Keratinocyte (primary cell): Measurements from ENCODE around the gene PARD3B. TPM values are rescaled to one million over a fixed set of nuclear protein-coding genes. Genes with fewer than 3 reads are reported as not detected.

Source experiments
- DNase-seq: peaks from one replicate; pipeline ENCODE4 v3.0.0-alpha.2; 2011; ENCODE audit warnings: low read depth, missing footprints, low spot score
- FAIRE-seq: peaks from 2 replicates; lab custom pipeline; 2011; peaks lifted over from hg19 to GRCh38; lab: Jason Lieb, UNC
- H2AFZ ChIP-seq: 2 replicates; pipeline ENCODE4 v1.6.0; 2012; ENCODE audit warnings: low read length, control low read depth, inconsistent platforms; ENCODE audit not compliant: control insufficient read depth
- H3K27ac ChIP-seq: 2 replicates; pipeline ENCODE4 v1.5.1; 2011; ENCODE audit warnings: low read length; ENCODE audit not compliant: control insufficient read depth, insufficient read depth
- H3K27me3 ChIP-seq: 3 replicates; pipeline ENCODE4 v1.6.0; 2011; ENCODE audit warnings: low read length; ENCODE audit not compliant: control insufficient read depth, insufficient read depth; ENCODE audit errors: extremely low read depth
- H3K36me3 ChIP-seq, 2 experiments: 2 replicates in 1 of 2; 3 replicates in 1 of 2; pipeline ENCODE4 v1.5.1; 2011; ENCODE audit warnings: low read length in 2 of 2, mild to moderate bottlenecking in 1 of 2; ENCODE audit not compliant: control insufficient read depth in 2 of 2, insufficient read depth in 2 of 2; ENCODE audit errors: extremely low read depth in 1 of 2
- H3K4me1 ChIP-seq: 3 replicates; pipeline ENCODE4 v1.5.1; 2011; ENCODE audit warnings: low read length; ENCODE audit not compliant: control insufficient read depth, insufficient read depth; ENCODE audit errors: extremely low read depth
- H3K4me2 ChIP-seq: 3 replicates; pipeline ENCODE4 v1.6.0; 2011; ENCODE audit warnings: low read depth, low read length; ENCODE audit not compliant: control insufficient read depth, insufficient read depth; ENCODE audit errors: extremely low read depth
- H3K4me3 ChIP-seq, 3 experiments: fragments of 200-600 bp in 1 of 3; sonication (generic) in 1 of 3; 2 replicates in 2 of 3; 3 replicates in 1 of 3; pipeline ENCODE4 v1.5.1; 2011 to 2016; ENCODE audit warnings: low read length in 3 of 3, mild to moderate bottlenecking in 3 of 3, control low read depth in 2 of 3, inconsistent platforms in 1 of 3, low read depth in 1 of 3, mixed read lengths in 1 of 3, mixed run types in 1 of 3, moderate library complexity in 1 of 3; ENCODE audit not compliant: control insufficient read depth in 2 of 3, insufficient read depth in 2 of 3; ENCODE audit errors: extremely low read depth in 1 of 3
- H3K79me2 ChIP-seq: 2 replicates; pipeline ENCODE4 v1.6.0; 2012; ENCODE audit warnings: low read length; ENCODE audit not compliant: control insufficient read depth, insufficient read depth
- H3K9ac ChIP-seq: 3 replicates; pipeline ENCODE4 v1.6.0; 2011; ENCODE audit warnings: low read length; ENCODE audit not compliant: control insufficient read depth, insufficient read depth; ENCODE audit errors: extremely low read depth
- H3K9me1 ChIP-seq: 3 replicates; pipeline ENCODE4 v1.6.0; 2011; ENCODE audit warnings: low read length; ENCODE audit not compliant: control insufficient read depth, insufficient read depth; ENCODE audit errors: extremely low read depth
- H3K9me3 ChIP-seq: 2 replicates; pipeline ENCODE4 v1.5.1; 2012; ENCODE audit warnings: low read depth, low read length; ENCODE audit not compliant: control insufficient read depth
- H4K20me1 ChIP-seq: 3 replicates; pipeline ENCODE4 v1.6.0; 2011; ENCODE audit warnings: low read length; ENCODE audit not compliant: control insufficient read depth, insufficient read depth; ENCODE audit errors: extremely low read depth
- EZH2 ChIP-seq: IDR thresholded peaks from one replicate; pipeline ENCODE4 v1.6.1; 2012; ENCODE audit warnings: inconsistent platforms, mild to moderate bottlenecking, low read length, moderate library complexity
- dilution Hi-C: fragments of 300-500 bp; cut with MboI; formaldehyde crosslinking; loops from one replicate; pipeline ENCODE4 v1.7.0; 2020; ENCODE audit warnings: low sequenced_read_pairs; ENCODE audit not compliant: extremely low pct_ligation_motif_present
- polyA plus RNA-seq, 5 experiments: library from polyadenylated mRNA; depleted of rRNA in 3 of 5; stranded (reverse) in 3 of 5; stranded (forward) in 1 of 5; unstranded in 1 of 5; fragments of >200 nt; gene quantifications; 1 replicate in 1 of 5; 2 replicates in 3 of 5; 3 replicates in 1 of 5; pipeline versions ENCODE4 v1.2.1 to v1.2.3, GENCODE V29; 2011 to 2012; ENCODE audit warnings: missing spikeins in 2 of 5, low read depth in 1 of 5, low replicate concordance in 1 of 5
- TF ChIP-seq, protein P1 (sequence below), 3 experiments: IDR thresholded peaks in 1 of 3; conservative IDR thresholded peaks in 1 of 3; optimal IDR thresholded peaks in 1 of 3; 2 replicates in 2 of 3; 3 replicates in 1 of 3; pipeline versions ENCODE3 to v1.5.1; 2011; ENCODE audit warnings: low read length in 3 of 3, mild to moderate bottlenecking in 3 of 3, moderate library complexity in 2 of 3, control low read depth in 1 of 3, inconsistent platforms in 1 of 3; ENCODE audit not compliant: insufficient read depth in 2 of 3; ENCODE audit errors: extremely low read depth in 1 of 3

Gene PARD3B
- polyA plus RNA-seq, 1 donor (not counting 4 experiments of a cell fraction or from before 2014, with no cell fraction given) = 1.2 TPM

DNA sequence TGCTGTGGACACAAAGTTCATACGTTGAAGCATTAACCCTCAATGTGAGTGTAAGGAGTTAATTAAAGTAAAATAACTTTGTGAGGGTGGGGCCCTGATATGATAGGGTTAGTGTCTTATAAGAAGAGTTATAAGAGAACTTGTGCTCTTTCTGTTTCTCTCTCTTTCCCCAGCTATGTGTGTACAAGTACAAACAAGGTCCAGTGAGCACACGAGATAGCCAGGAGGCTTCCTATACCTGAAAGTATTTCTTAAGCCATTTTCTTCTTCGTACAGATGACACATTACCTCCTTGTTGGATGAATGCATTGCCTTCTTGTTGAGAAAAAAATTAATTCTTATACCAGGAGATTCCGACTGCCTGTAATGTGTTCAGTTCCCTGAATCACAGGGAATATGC, 301.2 kb downstream of the PARD3B start:
- Histone ChIP-seq H3K27ac (no peak overlapping the region), H3K4me3 (no peak overlapping the region), H2AFZ (no peak overlapping the region), H3K79me2 (no peaks in the 10 kb centered on the region), H3K27me3 (no peaks in the 10 kb centered on the region), H3K9me1 (no peaks in the 10 kb centered on the region), H3K4me2 (no peak overlapping the region), H3K9ac (no peak overlapping the region), H3K36me3 (no peaks in the 10 kb centered on the region), H3K9me3 (no peaks in the 10 kb centered on the region), H3K4me1 (peaks cover 35% of the 10 kb centered on the region), H4K20me1 (no peaks in the 10 kb centered on the region)
- dilution Hi-C loops = no loop called here
- no peak for FAIRE-seq
- TF ChIP-seq, protein P1, sequence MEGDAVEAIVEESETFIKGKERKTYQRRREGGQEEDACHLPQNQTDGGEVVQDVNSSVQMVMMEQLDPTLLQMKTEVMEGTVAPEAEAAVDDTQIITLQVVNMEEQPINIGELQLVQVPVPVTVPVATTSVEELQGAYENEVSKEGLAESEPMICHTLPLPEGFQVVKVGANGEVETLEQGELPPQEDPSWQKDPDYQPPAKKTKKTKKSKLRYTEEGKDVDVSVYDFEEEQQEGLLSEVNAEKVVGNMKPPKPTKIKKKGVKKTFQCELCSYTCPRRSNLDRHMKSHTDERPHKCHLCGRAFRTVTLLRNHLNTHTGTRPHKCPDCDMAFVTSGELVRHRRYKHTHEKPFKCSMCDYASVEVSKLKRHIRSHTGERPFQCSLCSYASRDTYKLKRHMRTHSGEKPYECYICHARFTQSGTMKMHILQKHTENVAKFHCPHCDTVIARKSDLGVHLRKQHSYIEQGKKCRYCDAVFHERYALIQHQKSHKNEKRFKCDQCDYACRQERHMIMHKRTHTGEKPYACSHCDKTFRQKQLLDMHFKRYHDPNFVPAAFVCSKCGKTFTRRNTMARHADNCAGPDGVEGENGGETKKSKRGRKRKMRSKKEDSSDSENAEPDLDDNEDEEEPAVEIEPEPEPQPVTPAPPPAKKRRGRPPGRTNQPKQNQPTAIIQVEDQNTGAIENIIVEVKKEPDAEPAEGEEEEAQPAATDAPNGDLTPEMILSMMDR (optimal IDR thresholded peaks at IDR 0.05 in 1 of 3, IDR thresholded peaks at IDR 0.05 in 1 of 3, conservative IDR thresholded peaks at IDR 0.05 in 1 of 3; ENCODE audit: extremely low read depth in 1 of 3, insufficient read depth in 2 of 3, low read length in 3 of 3) = no peak
- TF ChIP-seq EZH2 = no peak
- DNase-seq = no peak

DNA sequence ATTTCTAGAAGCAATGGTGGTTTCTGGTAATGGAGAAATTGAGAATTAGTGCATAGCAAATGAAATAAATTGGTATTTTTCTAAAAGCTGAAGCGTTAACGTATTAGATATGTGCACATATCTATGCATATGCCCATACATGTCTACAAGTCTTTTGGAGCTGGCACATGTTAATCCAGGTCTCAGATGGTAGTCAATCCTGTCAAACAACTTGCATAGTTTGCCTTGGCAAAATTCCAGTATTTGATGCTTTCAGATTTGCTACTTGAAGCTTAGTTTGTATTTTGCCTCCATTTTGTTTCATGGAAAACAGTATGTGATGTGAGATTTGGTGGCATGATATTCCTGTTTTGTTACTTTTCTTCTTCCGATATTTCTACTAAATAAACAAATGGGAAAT, 304.6 kb downstream of the PARD3B start:
- no peaks in the 10 kb centered on the region for H3K79me2 ChIP-seq
- H3K4me1 ChIP-seq = peaks cover 18% of the 10 kb centered on the region
- H3K27me3 ChIP-seq = no peaks in the 10 kb centered on the region
- H4K20me1 ChIP-seq = no peaks in the 10 kb centered on the region
- no peaks in the 10 kb centered on the region for H3K9me3 ChIP-seq
- peak overlapping the region; percentile 18 for H3K27ac ChIP-seq
- DNase-seq (peak; percentile 26), FAIRE-seq (peak; percentile 87)
- H3K4me2 ChIP-seq = peak overlapping the region; percentile 57
- H3K9me1 ChIP-seq = no peaks in the 10 kb centered on the region
- H2AFZ ChIP-seq = no peak overlapping the region
- TF ChIP-seq EZH2 = no peak
- TF ChIP-seq, protein P1 (optimal IDR thresholded peaks at IDR 0.05 in 1 of 3, IDR thresholded peaks at IDR 0.05 in 1 of 3, conservative IDR thresholded peaks at IDR 0.05 in 1 of 3; ENCODE audit: extremely low read depth in 1 of 3, insufficient read depth in 2 of 3, low read length in 3 of 3) = no peak
- H3K36me3 ChIP-seq = no peaks in the 10 kb centered on the region
- peak overlapping the region in 1 of 3 experiments; percentile 47 for H3K4me3 ChIP-seq
- H3K9ac ChIP-seq = no peak overlapping the region
- dilution Hi-C loops = no loop called here
